Psoas muscle (tissue), 8 donors: ENCODE data around the gene ATG4B. TPM values are rescaled to one million over a fixed set of nuclear protein-coding genes. Genes with fewer than 3 reads are reported as not detected.

Experiments used
- ATAC-seq, 4 donors: fragments of 200-7000 bp; cut with Tn5 transposase; one replicate each; pipeline ENCODE4 v1.9.1; 2020; ENCODE audit warnings: moderate library complexity in 3 of 4, mild to moderate bottlenecking in 2 of 4
- DNase-seq, 2 donors: peaks; one replicate each; pipeline ENCODE4 v3.0.0-alpha.2; 2020
- H3K27ac ChIP-seq: fragments of 200-600 bp; one replicate; pipeline ENCODE4 v1.8.0; 2022
- H3K27me3 ChIP-seq, 3 donors: fragments of 200-600 bp in 1 of 3; one replicate each; pipeline versions ENCODE4 v1.6.1 to v1.8.0; 2013 to 2022; ENCODE audit warnings: low read length in 2 of 3, mild to moderate bottlenecking in 2 of 3, moderate library complexity in 1 of 3; ENCODE audit not compliant: insufficient read depth in 3 of 3
- H3K36me3 ChIP-seq, 2 donors: fragments of 200-600 bp in 1 of 2; one replicate each; pipeline versions ENCODE4 v1.6.1 to v1.8.0; 2013 to 2022; ENCODE audit warnings: low read depth in 1 of 2, mild to moderate bottlenecking in 1 of 2, moderate library complexity in 1 of 2; ENCODE audit not compliant: insufficient read depth in 1 of 2
- H3K4me1 ChIP-seq: fragments of 200-600 bp; one replicate; pipeline ENCODE4 v1.8.0; 2022
- H3K4me3 ChIP-seq: fragments of 200-600 bp; one replicate; pipeline ENCODE4 v1.8.0; 2022; ENCODE audit warnings: mild to moderate bottlenecking
- H3K9me3 ChIP-seq: fragments of 200-600 bp; one replicate; pipeline ENCODE4 v1.8.0; 2022
- CTCF ChIP-seq: fragments of 200-600 bp; IDR thresholded peaks from one replicate; pipeline ENCODE4 v1.8.0; 2022; ENCODE audit warnings: antibody characterized with exemption
- WGBS, 3 donors: extraction: QIAGEN DNeasy Blood & Tissue Kit; methylation state at CpG; one replicate each; pipeline versions ENCODE4 v1.1.6 to v1.1.7; 2013; 5-methylcytosine and 5-hydroxymethylcytosine counted together
- intact Hi-C, 2 donors: fragments of 100-400 bp; cut with DNase I; formaldehyde crosslinking; loops; one replicate each; pipeline versions ENCODE4 v1.11.0 to v1.14.2; 2022
- polyA plus RNA-seq, 3 donors: library from polyadenylated mRNA; stranded (reverse); fragments of 200-250 nt; gene quantifications; one replicate each; pipeline ENCODE4 v1.2.3, GENCODE V29; 2013
- total RNA-seq, 4 donors: library from RNA; stranded (reverse); fragmentation: NEBNext Ultra II Directional in 2 of 4; extraction: Animal tissue kit (Norgen Biotek cat#: 25700) in 2 of 4; gene quantifications; one replicate each; pipeline versions ENCODE4 v1.2.1 to v1.2.4, GENCODE V29; 2021 to 2023
- donor health status: healthy with polysubstance abuse.
- donor health status: DM: no; HTN: no; CAD: no; lungs with moderate emphysema.
- donor health status: Bipolar disorder and iron deficiency.
- donor health status: healthy.
- donor health status: DM: yes; HTN: yes; CAD: no.
- donor health status: DM: no; HTN: no; CAD: no.
- donor health status: DM: no; HTN: no; CAD: no.
- donor health status: DM: yes; HTN: yes; CAD: no.

The ATG4B gene
- total and polyA plus RNA-seq, 7 donors: 33.7 to 51.3 (median 40.0) TPM

GRCh38 chr2:241649404-241649803 is 11.9 kb downstream of the ATG4B start:
- intact Hi-C loops: no loop called here
- DNase-seq (no peak), ATAC-seq (peak in 3 of 4 donors; percentile 54 to 67 (median 59))
- peaks cover 0 to 34% of the 10 kb centered on the region in 2 donors for H3K36me3 ChIP-seq
- peaks cover 6% of the 10 kb centered on the region for H3K4me1 ChIP-seq
- no peaks in the 10 kb centered on the region for H3K9me3 ChIP-seq
- no peak overlapping the region for H3K27ac ChIP-seq
- H3K4me3 ChIP-seq: no peak overlapping the region
- no peak for TF ChIP-seq CTCF
- WGBS, 3 donors: 35 to 56% (median 53%) methylated on average over 4 of the region's 4 CpGs
- no peaks in the 10 kb centered on the region for H3K27me3 ChIP-seq

GRCh38 chr2:241649927-241650326 is 12.4 kb downstream of the ATG4B start:
- 82 to 94% (median 89%) methylated on average over 6 of the region's 6 CpGs for WGBS, 3 donors
- ATAC-seq (no peak), DNase-seq (no peak)
- H3K4me1 ChIP-seq: peaks cover 6% of the 10 kb centered on the region
- peaks cover 0 to 39% of the 10 kb centered on the region in 2 donors for H3K36me3 ChIP-seq
- no peak overlapping the region for H3K4me3 ChIP-seq
- H3K27ac ChIP-seq: no peak overlapping the region
- TF ChIP-seq CTCF: no peak
- H3K9me3 ChIP-seq: no peaks in the 10 kb centered on the region
- intact Hi-C loops: no loop called here
- H3K27me3 ChIP-seq: no peaks in the 10 kb centered on the region

- Histone ChIP-seq H3K27me3 (no peaks in the 10 kb centered on the region), H3K36me3 (peaks cover 0 to 56% of the 10 kb centered on the region in 2 donors), H3K4me3 (no peak overlapping the region), H3K27ac (no peak overlapping the region), H3K9me3 (no peaks in the 10 kb centered on the region), H3K4me1 (no peaks in the 10 kb centered on the region)
- ATAC-seq: no peak
- WGBS, 3 donors: 95 to 99% (median 98%) methylated on average over 9 of the region's 9 CpGs
- no peak for TF ChIP-seq CTCF
- no peak for DNase-seq
- intact Hi-C loops: no loop called here
Observed at GRCh38 chr2:241652142-241652541, 14.6 kb downstream of the ATG4B start.

GRCh38 chr2:241652722-241653121 is 15.2 kb downstream of the ATG4B start:
- no peak overlapping the region for H3K4me3 ChIP-seq
- no peaks in the 10 kb centered on the region for H3K9me3 ChIP-seq
- H3K4me1 ChIP-seq: no peaks in the 10 kb centered on the region
- no peak overlapping the region for H3K27ac ChIP-seq
- TF ChIP-seq CTCF: no peak
- intact Hi-C loops: no loop called here
- 97% methylated on average over 9 of the region's 9 CpGs for WGBS, 3 donors
- DNase-seq (no peak), ATAC-seq (no peak)
- peaks cover 0 to 59% of the 10 kb centered on the region in 2 donors for H3K36me3 ChIP-seq
- no peaks in the 10 kb centered on the region for H3K27me3 ChIP-seq

- DNase-seq (no peak), ATAC-seq (no peak)
- Histone ChIP-seq H3K4me3 (no peak overlapping the region), H3K27ac (no peak overlapping the region), H3K27me3 (no peaks in the 10 kb centered on the region), H3K4me1 (no peaks in the 10 kb centered on the region), H3K36me3 (peaks cover 0 to 64% of the 10 kb centered on the region in 2 donors), H3K9me3 (no peaks in the 10 kb centered on the region)
- intact Hi-C loops: no loop called here
- no peak for TF ChIP-seq CTCF
- WGBS, 3 donors: 93 to 95% (median 94%) methylated on average over 13 of the region's 13 CpGs
Observed at GRCh38 chr2:241653210-241653750, 15.8 kb downstream of the ATG4B start.
